Activated naive CD8-positive, alpha-beta T cell treated with anti-CD3 and anti-CD28 coated beads for 36 hours (primary cell): Measurements from ENCODE around the gene SEC14L3. TPM values are rescaled to one million over a fixed set of nuclear protein-coding genes. Genes with fewer than 3 reads are reported as not detected.

Experiments
- DNase-seq: peaks from one replicate; pipeline ENCODE4 v3.0.0; 2021
- H3K27ac Mint-ChIP-seq: one replicate; pipeline ENCODE4 v1.8.0; 2022; ENCODE audit warnings: mild to moderate bottlenecking, moderate library complexity, mixed read lengths
- H3K27me3 Mint-ChIP-seq: one replicate; pipeline ENCODE4 v1.8.0; 2022; ENCODE audit warnings: mild to moderate bottlenecking, mixed read lengths
- H3K36me3 Mint-ChIP-seq: one replicate; pipeline ENCODE4 v1.8.0; 2021; ENCODE audit warnings: mild to moderate bottlenecking, mixed read lengths
- H3K4me1 Mint-ChIP-seq: one replicate; pipeline ENCODE4 v1.8.0; 2021; ENCODE audit warnings: mixed read lengths
- H3K4me3 Mint-ChIP-seq: one replicate; pipeline ENCODE4 v1.8.0; 2022; ENCODE audit warnings: mild to moderate bottlenecking, moderate library complexity, mixed read lengths
- H3K9me3 Mint-ChIP-seq: one replicate; pipeline ENCODE4 v1.8.0; 2022; ENCODE audit warnings: mixed read lengths
- total RNA-seq, 2 experiments: library from RNA; stranded (reverse); gene quantifications; one replicate each; pipeline ENCODE4 v1.2.3, GENCODE V29; 2021

The SEC14L3 gene
- total RNA-seq, 2 experiments from 2014 or later, result not detected

- Mint-ChIP-seq H3K27me3 (no peaks in the 10 kb centered on the region), H3K27ac (peak overlapping the region; percentile 59), H3K9me3 (no peaks in the 10 kb centered on the region), H3K36me3 (peaks cover 35% of the 10 kb centered on the region), H3K4me1 (peaks cover 37% of the 10 kb centered on the region), H3K4me3 (no peak overlapping the region)
- no peak for DNase-seq
These were observed 57.9 kb downstream of the SEC14L3 start for GRCh38 chr22:30413745-30414524.

GRCh38 chr22:30413001-30413400, 58.8 kb downstream of the SEC14L3 start:
- DNase-seq, result no peak
- Mint-ChIP-seq H3K27ac (no peak overlapping the region), H3K27me3 (no peaks in the 10 kb centered on the region), H3K4me3 (no peak overlapping the region), H3K9me3 (no peaks in the 10 kb centered on the region), H3K4me1 (peaks cover 41% of the 10 kb centered on the region), H3K36me3 (peaks cover 31% of the 10 kb centered on the region)

GRCh38 chr22:30411780-30412179, 60.0 kb downstream of the SEC14L3 start:
- no peak overlapping the region for H3K27ac Mint-ChIP-seq
- H3K27me3 Mint-ChIP-seq, result no peaks in the 10 kb centered on the region
- H3K4me1 Mint-ChIP-seq, result peaks cover 40% of the 10 kb centered on the region
- peaks cover 30% of the 10 kb centered on the region for H3K36me3 Mint-ChIP-seq
- no peak overlapping the region for H3K4me3 Mint-ChIP-seq
- no peak for DNase-seq
- H3K9me3 Mint-ChIP-seq, result no peaks in the 10 kb centered on the region

Other genes with a start within 250 kb of the SEC14L3 start
- gene LIF, start 225.3 kb downstream of the SEC14L3 start, total RNA-seq, result 100 to 1,000 TPM; 282 to 288 TPM
- 10 to 100 TPM; 47.9 to 50.7 TPM for gene OSM, start 205.2 kb downstream of the SEC14L3 start, total RNA-seq
- gene CASTOR1, start 182.5 kb downstream of the SEC14L3 start, total RNA-seq, result 1 to 10 TPM; 2.8 to 3.5 TPM
- 10 to 100 TPM; 13.0 to 14.4 TPM for gene TBC1D10A, start 145.1 kb downstream of the SEC14L3 start, total RNA-seq
- 100 to 1,000 TPM; 243 to 244 TPM for gene SF3A1, start 115.1 kb downstream of the SEC14L3 start, total RNA-seq
- gene CCDC157, start 115.0 kb downstream of the SEC14L3 start, total RNA-seq, result 1 to 10 TPM; 2.5 to 2.6 TPM
- gene RNF215, start 84.6 kb downstream of the SEC14L3 start, total RNA-seq, result 1 to 10 TPM; 3.3 to 3.9 TPM
- 1 to 10 TPM; 9.1 to 9.4 TPM for gene SEC14L2, start 75.0 kb downstream of the SEC14L3 start, total RNA-seq
- gene MTFP1, start 46.2 kb downstream of the SEC14L3 start, total RNA-seq, result 100 to 1,000 TPM; 109 to 114 TPM
- gene SEC14L4, start 33.7 kb upstream of the SEC14L3 start, total RNA-seq, result not detected
- not detected for gene SEC14L6, start 74.7 kb upstream of the SEC14L3 start, total RNA-seq
- not detected for gene GAL3ST1, start 102.6 kb upstream of the SEC14L3 start, total RNA-seq
- 100 to 1,000 TPM; 196 to 199 TPM for gene PES1, start 119.9 kb upstream of the SEC14L3 start, total RNA-seq
- gene TCN2, start 135.2 kb upstream of the SEC14L3 start, total RNA-seq, result under 1 TPM; 0.48 to 0.64 TPM
- 1 to 10 TPM; 3.2 to 3.6 TPM for gene SLC35E4, start 163.8 kb upstream of the SEC14L3 start, total RNA-seq
- gene DUSP18, start 195.9 kb upstream of the SEC14L3 start, total RNA-seq, result 1 to 10 TPM; 4.8 to 5.6 TPM
- gene OSBP2, start 222.9 kb upstream of the SEC14L3 start, total RNA-seq, result under 1 TPM; 0.45 to 0.84 TPM